K562 (cell line): ENCODE measurements around the gene FREM1. TPM values are rescaled to one million over a fixed set of nuclear protein-coding genes. Genes with fewer than 3 reads are reported as not detected.

ENCODE experiments used
- ATAC-seq: fragments of 200-7000 bp; cut with Tn5 transposase; 3 replicates; pipeline ENCODE4 v1.9.1; 2020; ENCODE audit warnings: moderate library complexity
- BruUV-seq: library from RNA; stranded (reverse); fragments of 400-500 nt; replicated peaks from 2 replicates; lab custom pipeline; 2021; lab: Mats Ljungman, UMichigan
- CTCF ChIA-PET: fragments of 300-600 bp; formaldehyde crosslinking; extraction: SDS; loops from one replicate; lab custom pipeline; 2021; ENCODE audit warnings: low intra/inter-chr PET ratio; lab: Yijun Ruan, JAX
- POLR2A ChIA-PET: fragments of 300-600, 350-650 bp; sonication (Branson Sonifier 250); formaldehyde crosslinking; extraction: SDS; loops from one replicate; lab custom pipeline; 2021; ENCODE audit warnings: antibody characterized with exemption, inconsistent platforms; lab: Yijun Ruan, JAX
- DNase-seq, 4 experiments: peaks; one replicate each; pipeline versions ENCODE4 v3.0.0 to v3.0.0-alpha.2; 2011 to 2018; ENCODE audit warnings: low spot score in 3 of 4, mixed read lengths in 3 of 4; ENCODE audit errors: extremely low read depth in 1 of 4
- FAIRE-seq: peaks from 2 replicates; lab custom pipeline; 2011; peaks lifted over from hg19 to GRCh38; lab: Jason Lieb, UNC
- H2AFZ ChIP-seq: 2 replicates; pipeline ENCODE4 v1.6.0; 2011; ENCODE audit warnings: low read depth, low read length, control low read depth, inconsistent platforms
- H3K27ac ChIP-seq: fragments of 200-600 bp; 3 replicates; pipeline ENCODE4 v1.8.0; 2011; ENCODE audit warnings: low read depth, mild to moderate bottlenecking, control low read depth, inconsistent platforms, low read length, moderate library complexity, mixed read lengths; ENCODE audit errors: extremely low read depth
- H3K27me3 ChIP-seq, 2 experiments: fragments of 300-600 bp in 1 of 2; 2 replicates in 1 of 2; 3 replicates in 1 of 2; pipeline versions ENCODE4 v1.6.0 to v1.8.0; 2011; ENCODE audit warnings: inconsistent platforms in 2 of 2, low read length in 2 of 2, mild to moderate bottlenecking in 1 of 2, mixed read lengths in 1 of 2, moderate library complexity in 1 of 2; ENCODE audit not compliant: control insufficient read depth in 2 of 2, insufficient read depth in 2 of 2
- H3K36me3 ChIP-seq: fragments of 300-600 bp; 3 replicates; pipeline ENCODE4 v1.8.0; 2011; ENCODE audit warnings: mild to moderate bottlenecking, low read length, inconsistent platforms; ENCODE audit not compliant: control insufficient read depth, insufficient read depth
- H3K4me1 ChIP-seq, 2 experiments: fragments of 200-600 bp in 1 of 2; replicated peaks in 1 of 2; 2 replicates in 1 of 2; 3 replicates in 1 of 2; pipeline versions ENCODE4 v1.5.1 to v1.8.0; 2011; ENCODE audit warnings: inconsistent platforms in 2 of 2, low read length in 2 of 2, mild to moderate bottlenecking in 1 of 2, mixed read lengths in 1 of 2, moderate library complexity in 1 of 2; ENCODE audit not compliant: control insufficient read depth in 2 of 2, insufficient read depth in 2 of 2
- H3K4me2 ChIP-seq: 2 replicates; pipeline ENCODE4 v1.6.1; 2011; ENCODE audit warnings: low read length, control low read depth, inconsistent platforms, mixed read lengths; ENCODE audit not compliant: insufficient read depth
- H3K4me3 ChIP-seq: fragments of 200-600 bp; sonication (generic), shearing (Covaris generic); 2 replicates; pipeline ENCODE4 v1.5.1; 2016; ENCODE audit warnings: control low read depth, inconsistent platforms
- H3K79me2 ChIP-seq: fragments of 200-600 bp; 3 replicates; pipeline ENCODE4 v1.8.0; 2011; ENCODE audit warnings: low read length, inconsistent platforms; ENCODE audit not compliant: control insufficient read depth, insufficient read depth
- H3K9ac ChIP-seq, 2 experiments: 2 replicates each; pipeline versions ENCODE4 v1.6.0 to v1.6.1; 2011; ENCODE audit warnings: low read depth in 2 of 2, low read length in 2 of 2, control low read depth in 1 of 2, inconsistent platforms in 1 of 2, mild to moderate bottlenecking in 1 of 2, mixed read lengths in 1 of 2; ENCODE audit not compliant: insufficient read depth in 1 of 2
- H3K9me1 ChIP-seq: one replicate; pipeline ENCODE4 v1.6.0; 2011; ENCODE audit warnings: inconsistent platforms, mild to moderate bottlenecking, low read length, moderate library complexity; ENCODE audit not compliant: control insufficient read depth, insufficient read depth
- H3K9me3 ChIP-seq: replicated peaks from 2 replicates; pipeline ENCODE4 v1.5.1; 2011; ENCODE audit warnings: low read depth, low read length, inconsistent platforms; ENCODE audit not compliant: control insufficient read depth, insufficient read depth
- H4K20me1 ChIP-seq: replicated peaks from 2 replicates; pipeline ENCODE4 v1.6.1; 2011; ENCODE audit warnings: low read length, inconsistent platforms, mixed read lengths; ENCODE audit not compliant: control insufficient read depth, insufficient read depth
- MEF2D ChIP-seq: conservative IDR thresholded peaks from 2 replicates; pipeline ENCODE4 v1.6.1; 2016; ENCODE audit warnings: low read depth, missing genetic modification characterization, missing compliant biosample characterization
- ZNF407 ChIP-seq: fragments of 450-650 bp; IDR thresholded peaks from 2 replicates; pipeline ENCODE4 v1.6.1; 2016; ENCODE audit warnings: low read depth
- WGBS: fragments of 100-300 bp; shearing (Covaris generic); methylation state at CpG from one replicate; pipeline ENCODE4 v1.1.6; 2016; ENCODE audit warnings: low coverage, mixed read lengths; ENCODE audit not compliant: insufficient coverage; ENCODE audit errors: missing lambda C conversion rate; 5-methylcytosine and 5-hydroxymethylcytosine counted together
- in situ Hi-C: fragments of 300-500 bp; cut with MboI; formaldehyde crosslinking; loops from 4 replicates; pipeline ENCODE4 v1.15.0; 2018; ENCODE audit warnings: inconsistent platforms, mixed read lengths
- intact Hi-C: fragments of 100-400 bp; cut with micrococcal nuclease; formaldehyde crosslinking; loops from 2 replicates; pipeline ENCODE4 v1.14.2; 2022
- polyA plus RNA-seq, 8 experiments: library from polyadenylated mRNA; depleted of rRNA in 4 of 8; stranded (reverse) in 5 of 8; unstranded in 3 of 8; fragments of >200 nt; fragmentation: Nextera tagmentation in 2 of 8; fragmentation: Illumina TruSeq in 1 of 8; extraction: Ambion mirVana in 2 of 8; extraction: Trizol in 1 of 8; gene quantifications; 2 replicates each; pipeline versions ENCODE4 v1.2.1 to v1.2.3, GENCODE V29; 2011 to 2014; ENCODE audit warnings: inconsistent platforms in 1 of 8, missing spikeins in 1 of 8
- total RNA-seq, 7 experiments: library from RNA; depleted of rRNA in 6 of 7; stranded (reverse); fragments of >200 nt in 6 of 7; fragmentation: Illumina TruSeq in 2 of 7; extraction: Trizol in 2 of 7; gene quantifications; 2 replicates each; pipeline versions ENCODE4 v1.2.1 to v1.2.3, GENCODE V29; 2011 to 2021; ENCODE audit warnings: low replicate concordance in 1 of 7

The FREM1 gene
- total and polyA plus RNA-seq, 9 of the 15 experiments (the other 6 are each of a cell fraction or from before 2014, with no cell fraction given): 0.03 to 0.24 (median 0.13) TPM; not detected in 2

DNA sequence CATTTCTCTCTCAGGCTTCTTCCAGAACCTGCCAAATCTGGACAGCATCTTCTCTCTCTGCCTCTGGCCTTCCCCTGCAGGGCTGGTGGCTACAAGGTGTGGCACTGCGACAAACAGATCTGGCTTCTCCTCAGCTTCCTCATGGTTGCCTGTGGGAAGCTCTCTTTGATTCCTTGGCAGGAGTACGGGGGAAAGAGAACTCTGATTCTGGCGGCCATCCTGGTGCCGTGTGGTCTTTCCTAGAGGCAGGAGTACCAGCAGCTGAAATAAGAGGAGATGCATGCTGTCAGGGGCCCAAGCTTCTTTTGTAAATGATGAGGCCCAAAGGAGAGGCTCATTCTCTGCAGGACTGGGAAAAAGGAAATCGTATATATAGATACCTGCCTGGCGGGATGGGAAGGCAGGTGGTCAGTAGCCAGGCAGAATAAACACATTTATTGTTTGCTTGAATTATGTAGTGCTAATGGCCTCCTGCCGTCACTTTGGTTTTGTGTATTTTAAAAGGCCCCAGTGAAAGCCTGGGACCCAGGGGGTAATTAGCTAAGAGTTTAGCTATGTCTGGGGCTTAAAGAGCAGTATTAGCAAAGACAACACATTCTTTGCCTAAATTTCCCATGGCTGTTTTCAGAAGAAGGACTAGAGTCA lies 187.7 kb downstream of the FREM1 start, which contains the start of gene CER1:
CER1 (minus strand) TSS at position 343 of the 645 bp plus-strand sequence; CDS start at position 282, 61 bp downstream.
- 0% methylated on average over 6 of the region's 7 CpGs for WGBS
- no peaks in the 10 kb centered on the region for H3K4me1 ChIP-seq
- intact Hi-C loops: no loop called here
- BruUV-seq: no TSS peak
- DNase-seq (no peak), ATAC-seq (no peak), FAIRE-seq (no peak)
- H3K27ac ChIP-seq: no peak within 1 kb of the TSS
- H3K27me3 ChIP-seq: no peaks in the 10 kb centered on the region; a peak in 1 of 5 replicates
- no peak within 1 kb of the TSS for H2AFZ ChIP-seq
- no peaks in the 10 kb centered on the region for H4K20me1 ChIP-seq
- in situ Hi-C loops: no loop called here
- no peak within 1 kb of the TSS for H3K4me3 ChIP-seq
- no peaks in the 10 kb centered on the region for H3K79me2 ChIP-seq
- no peaks in the 10 kb centered on the region for H3K9me3 ChIP-seq
- TF ChIP-seq ZNF407: no peak
- no peak for TF ChIP-seq MEF2D (tag)
- POLR2A ChIA-PET: interaction anchor here (0.5 to 0.6 kb wide), 2 partner anchors 31 to 182 kb away, joined by 3 read pairs; no protein-coding TSS in a partner anchor
- CTCF ChIA-PET: no interaction called here
- H3K36me3 ChIP-seq: no peaks in the 10 kb centered on the region
- no peak within 1 kb of the TSS for H3K4me2 ChIP-seq
- no peak within 1 kb of the TSS for H3K9ac ChIP-seq
- H3K9me1 ChIP-seq: no peaks in the 10 kb centered on the region
